Fibroblast of lung (primary cell): Measurements from ENCODE around the gene RNPEPL1.

Experiments
- EZH2 ChIP-seq: IDR thresholded peaks from 2 replicates; pipeline ENCODE4 v1.5.1; 2012; ENCODE audit warnings: low read length, control low read depth, mild to moderate bottlenecking; ENCODE audit errors: missing control alignments
- TF ChIP-seq, protein P1 (sequence below), 2 donors: IDR thresholded peaks in 1 of 2; conservative IDR thresholded peaks in 1 of 2; 1 replicate in 1 of 2; 2 replicates in 1 of 2; pipeline ENCODE4 v1.5.1; 2011 to 2012; ENCODE audit warnings: low read length in 2 of 2, control low read depth in 1 of 2, inconsistent platforms in 1 of 2, low read depth in 1 of 2, mild to moderate bottlenecking in 1 of 2

DNA sequence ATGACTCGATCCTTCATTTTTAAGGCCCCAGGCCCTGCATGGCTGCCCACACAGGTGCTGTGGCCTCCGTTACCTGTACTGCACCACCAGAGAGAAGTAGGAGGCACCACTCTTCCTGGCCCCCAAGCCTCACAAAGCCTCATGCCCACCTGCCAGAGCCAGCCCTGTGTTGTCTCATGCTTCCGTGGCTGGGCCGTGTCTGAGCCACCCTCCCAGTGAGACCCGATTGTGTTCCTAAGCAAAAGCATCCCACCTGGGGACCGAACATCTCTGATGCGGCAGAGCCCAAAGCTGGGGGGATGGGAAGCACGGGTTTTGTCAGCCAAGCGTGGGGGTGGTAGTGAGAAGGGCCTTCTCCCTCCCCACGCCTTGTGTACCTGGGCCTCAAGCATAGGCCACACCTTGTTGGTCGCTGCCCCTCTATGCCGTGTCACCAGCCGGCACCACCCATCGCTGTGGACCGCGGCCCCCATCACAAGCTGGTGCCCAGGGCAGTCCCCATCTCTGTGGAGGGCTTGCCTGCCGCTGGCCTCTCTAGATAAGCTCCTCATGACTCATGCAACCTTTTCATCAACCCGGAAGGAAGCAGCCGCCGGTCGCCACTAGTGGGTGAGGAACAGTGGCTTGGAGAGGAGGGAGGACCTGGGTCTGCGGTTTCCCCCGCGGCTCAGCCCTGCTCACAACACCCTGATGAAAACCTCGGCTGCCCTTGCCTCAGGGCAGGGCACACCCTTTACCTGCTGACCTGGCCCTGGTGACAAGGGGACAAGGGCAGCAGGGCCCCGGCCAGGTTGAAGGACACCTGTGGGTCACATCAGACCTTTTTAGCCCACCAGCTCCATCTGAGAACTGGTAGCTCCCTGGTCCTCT lies 2.7 kb upstream of the RNPEPL1 start:
- TF ChIP-seq, protein P1, sequence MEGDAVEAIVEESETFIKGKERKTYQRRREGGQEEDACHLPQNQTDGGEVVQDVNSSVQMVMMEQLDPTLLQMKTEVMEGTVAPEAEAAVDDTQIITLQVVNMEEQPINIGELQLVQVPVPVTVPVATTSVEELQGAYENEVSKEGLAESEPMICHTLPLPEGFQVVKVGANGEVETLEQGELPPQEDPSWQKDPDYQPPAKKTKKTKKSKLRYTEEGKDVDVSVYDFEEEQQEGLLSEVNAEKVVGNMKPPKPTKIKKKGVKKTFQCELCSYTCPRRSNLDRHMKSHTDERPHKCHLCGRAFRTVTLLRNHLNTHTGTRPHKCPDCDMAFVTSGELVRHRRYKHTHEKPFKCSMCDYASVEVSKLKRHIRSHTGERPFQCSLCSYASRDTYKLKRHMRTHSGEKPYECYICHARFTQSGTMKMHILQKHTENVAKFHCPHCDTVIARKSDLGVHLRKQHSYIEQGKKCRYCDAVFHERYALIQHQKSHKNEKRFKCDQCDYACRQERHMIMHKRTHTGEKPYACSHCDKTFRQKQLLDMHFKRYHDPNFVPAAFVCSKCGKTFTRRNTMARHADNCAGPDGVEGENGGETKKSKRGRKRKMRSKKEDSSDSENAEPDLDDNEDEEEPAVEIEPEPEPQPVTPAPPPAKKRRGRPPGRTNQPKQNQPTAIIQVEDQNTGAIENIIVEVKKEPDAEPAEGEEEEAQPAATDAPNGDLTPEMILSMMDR (conservative IDR thresholded peaks at IDR 0.05 in 1 of 2, IDR thresholded peaks at IDR 0.05 in 1 of 2; ENCODE audit: low read depth in 1 of 2, low read length in 2 of 2), result no peak
- TF ChIP-seq EZH2, result no peak
